Measurements from ENCODE around the gene GPT2. TPM values are rescaled to one million over a fixed set of nuclear protein-coding genes. Genes with fewer than 3 reads are reported as not detected.
A peak's percentile ranks its signal among the peaks of the same experiment; 100 is the strongest.

GPT2 gene
- polyA plus RNA-seq, 1 experiment: 18.5 TPM

DNA sequence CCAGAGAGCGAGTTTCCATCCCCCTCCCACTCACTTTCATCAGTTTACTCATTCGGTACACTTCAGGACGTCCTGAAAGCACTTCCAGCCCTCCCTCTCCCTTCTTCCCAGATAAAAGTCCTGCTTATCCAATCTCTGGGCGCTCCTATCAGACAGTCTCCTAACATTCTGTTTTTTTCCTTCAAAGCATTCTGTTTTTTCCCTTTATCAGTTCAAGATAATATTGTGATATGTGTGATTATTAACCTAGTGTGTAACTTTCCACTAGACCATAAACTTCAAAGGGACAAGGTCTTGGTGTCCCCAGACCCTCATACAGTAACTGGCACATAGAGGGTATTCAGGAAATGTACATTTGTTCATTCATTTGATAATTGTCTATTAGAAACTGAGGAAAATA lies 28.8 kb upstream of the GPT2 start:
- ChIA-PET CTCF (interaction anchor here (0.9 to 5.2 kb wide), 11 partner anchors 8 to 182 kb away, joined by 3 to 187 read pairs (median 22); no protein-coding TSS in a partner anchor), POLR2A (no interaction called here)
- Histone ChIP-seq H3K4me3 (ENCODE audit: low read depth, low read length) (no peak overlapping the region), H3K27me3 (ENCODE audit: control insufficient read depth, insufficient read depth, low read length) (peaks cover 2% of the 10 kb centered on the region), H3K27ac (ENCODE audit: low read depth, low read length) (no peak overlapping the region), H3K9me3 (ENCODE audit: control insufficient read depth, insufficient read depth, low read length) (no peaks in the 10 kb centered on the region)
- TF ChIP-seq CTCF (IDR thresholded peaks at IDR 0.05; ENCODE audit: low read depth, low read length): no peak
- no peak for DNase-seq (ENCODE audit: low read depth, low spot score)

DNA sequence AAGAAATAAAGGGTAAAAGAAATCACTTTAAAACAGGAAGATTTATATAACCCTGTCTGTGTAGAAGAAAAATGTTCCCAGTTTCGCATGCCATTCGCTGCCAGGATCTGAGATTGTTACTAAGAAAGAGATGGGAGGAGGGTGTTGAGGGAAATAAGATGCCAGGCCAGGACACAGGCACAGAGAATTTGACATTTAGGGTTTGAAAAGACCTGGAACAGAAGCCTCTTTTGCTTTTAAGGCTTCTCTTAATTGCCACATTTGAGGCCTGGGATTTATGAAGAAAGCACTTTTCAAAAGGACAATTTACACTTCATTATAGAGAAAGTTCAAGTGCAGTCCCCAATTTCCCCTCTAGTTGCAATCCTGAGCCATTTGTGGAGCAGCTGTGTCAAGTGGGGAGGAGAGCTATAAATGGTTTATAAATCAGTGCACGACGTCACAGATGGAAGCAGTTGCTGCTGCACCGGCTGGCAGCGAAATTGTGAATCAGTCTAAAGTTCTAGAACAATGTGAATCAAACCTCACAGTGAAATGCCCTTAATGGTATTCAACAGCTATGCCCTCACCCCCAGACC lies 26.7 kb upstream of the GPT2 start:
- Histone ChIP-seq H3K9me3 (ENCODE audit: control insufficient read depth, insufficient read depth, low read length) (peaks cover 5% of the 10 kb centered on the region), H3K27me3 (ENCODE audit: control insufficient read depth, insufficient read depth, low read length) (no peaks in the 10 kb centered on the region), H3K27ac (ENCODE audit: low read depth, low read length) (no peak overlapping the region), H3K4me3 (ENCODE audit: low read depth, low read length) (no peak overlapping the region)
- POLR2A ChIA-PET: no interaction called here
- peak; percentile 75 for TF ChIP-seq CTCF (IDR thresholded peaks at IDR 0.05; ENCODE audit: low read depth, low read length)
- DNase-seq (ENCODE audit: low read depth, low spot score): peak; percentile 47
- CTCF ChIA-PET: interaction anchor here (0.5 to 3.0 kb wide), 11 partner anchors 9 to 183 kb away, joined by 3 to 34 read pairs (median 5); no protein-coding TSS in a partner anchor

DNA sequence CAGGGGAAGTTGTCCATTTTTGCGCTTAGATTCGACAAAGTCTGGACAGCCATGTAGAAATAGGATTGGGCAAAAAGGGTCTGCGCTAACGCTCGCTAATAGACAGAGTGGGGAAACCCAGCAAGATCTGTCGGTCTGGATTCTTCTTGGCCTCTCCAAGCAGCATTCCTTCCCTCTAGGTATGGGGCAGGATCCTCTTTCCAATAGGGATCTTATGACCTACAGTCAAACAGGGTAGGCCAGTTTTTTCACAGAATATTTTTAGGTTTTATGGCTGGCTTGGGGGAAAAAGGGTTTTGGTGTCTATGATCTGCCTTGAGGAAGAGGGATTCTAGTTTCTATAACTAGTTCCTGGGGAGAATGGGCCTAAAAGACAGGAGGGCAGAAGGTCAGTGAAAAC lies 26.0 kb upstream of the GPT2 start:
- Histone ChIP-seq H3K27me3 (ENCODE audit: control insufficient read depth, insufficient read depth, low read length) (no peaks in the 10 kb centered on the region), H3K4me3 (ENCODE audit: low read depth, low read length) (no peak overlapping the region), H3K9me3 (ENCODE audit: control insufficient read depth, insufficient read depth, low read length) (peaks cover 8% of the 10 kb centered on the region), H3K27ac (ENCODE audit: low read depth, low read length) (no peak overlapping the region)
- no peak for DNase-seq (ENCODE audit: low read depth, low spot score)
- POLR2A ChIA-PET: no interaction called here
- CTCF ChIA-PET: interaction anchor here (0.5 to 3.0 kb wide), 10 partner anchors 8 to 184 kb away, joined by 3 to 34 read pairs (median 5); no protein-coding TSS in a partner anchor
- TF ChIP-seq CTCF (IDR thresholded peaks at IDR 0.05; ENCODE audit: low read depth, low read length): no peak

GRCh38 chr16:46859719-46860152 lies 24.4 kb upstream of the GPT2 start:
- peak; percentile 52 for DNase-seq (ENCODE audit: low read depth, low spot score)
- no peak overlapping the region for H3K4me3 ChIP-seq (ENCODE audit: low read depth, low read length)
- no peak for TF ChIP-seq CTCF (IDR thresholded peaks at IDR 0.05; ENCODE audit: low read depth, low read length)
- H3K9me3 ChIP-seq (ENCODE audit: control insufficient read depth, insufficient read depth, low read length): peaks cover 8% of the 10 kb centered on the region
- ChIA-PET POLR2A (interaction anchor here (1.7 kb wide), 1 partner anchor 24 kb away, joined by 3 read pairs; the partner anchor contains the start of gene GPT2), CTCF (interaction anchor here (0.6 to 1.3 kb wide), 7 partner anchors 11 to 70 kb away, joined by 3 to 9 read pairs (median 3); no protein-coding TSS in a partner anchor)
- peak overlapping the region; percentile 63 for H3K27ac ChIP-seq (ENCODE audit: low read depth, low read length)
- H3K27me3 ChIP-seq (ENCODE audit: control insufficient read depth, insufficient read depth, low read length): no peaks in the 10 kb centered on the region

Measured in AG04450 (cell line).